H9 (cell line): ENCODE results near the gene CCDC12. TPM values are rescaled to one million over a fixed set of nuclear protein-coding genes. Genes with fewer than 3 reads are reported as not detected.

Experiments used
- DNase-seq: peaks from one replicate; pipeline ENCODE4 v3.0.0-alpha.2; 2017
- H2AFZ ChIP-seq: one replicate; pipeline ENCODE4 v1.6.1; 2013; ENCODE audit warnings: mild to moderate bottlenecking, low read length, control low read depth, moderate library complexity
- H2AK5ac ChIP-seq: 2 replicates; pipeline ENCODE4 v1.6.1; 2013; ENCODE audit warnings: low read length, control low read depth, mixed read lengths; ENCODE audit not compliant: insufficient read length
- H2BK120ac ChIP-seq: one replicate; pipeline ENCODE4 v1.6.1; 2013; ENCODE audit warnings: low read depth, mild to moderate bottlenecking, low read length, control low read depth, inconsistent platforms; ENCODE audit not compliant: poor library complexity, severe bottlenecking
- H2BK12ac ChIP-seq: 2 replicates; pipeline ENCODE4 v1.6.1; 2013; ENCODE audit warnings: low read length, control low read depth, mixed read lengths, low read depth; ENCODE audit not compliant: insufficient read length
- H2BK15ac ChIP-seq: 2 replicates; pipeline ENCODE4 v1.6.1; 2013; ENCODE audit warnings: low read depth, low read length, control low read depth
- H2BK20ac ChIP-seq: one replicate; pipeline ENCODE4 v1.6.1; 2013; ENCODE audit warnings: low read depth, mild to moderate bottlenecking, low read length, control low read depth, inconsistent platforms; ENCODE audit not compliant: poor library complexity, severe bottlenecking
- H2BK5ac ChIP-seq: 2 replicates; pipeline ENCODE4 v1.6.1; 2013; ENCODE audit warnings: low read length, control low read depth, mixed read lengths; ENCODE audit not compliant: insufficient read length
- H3K14ac ChIP-seq: 2 replicates; pipeline ENCODE4 v1.6.1; 2013; ENCODE audit warnings: low read length, control low read depth; ENCODE audit not compliant: insufficient read depth
- H3K18ac ChIP-seq: 2 replicates; pipeline ENCODE4 v1.6.1; 2013; ENCODE audit warnings: low read depth, mild to moderate bottlenecking, mixed read lengths, low read length, control low read depth; ENCODE audit not compliant: insufficient read length
- H3K23ac ChIP-seq: 2 replicates; pipeline ENCODE4 v1.6.1; 2013; ENCODE audit warnings: low read length, control low read depth, mixed read lengths, low read depth; ENCODE audit not compliant: insufficient read length
- H3K23me2 ChIP-seq: 2 replicates; pipeline ENCODE4 v1.6.1; 2013; ENCODE audit warnings: low read depth, mild to moderate bottlenecking, mixed read lengths, low read length, control low read depth; ENCODE audit not compliant: insufficient read length, poor library complexity, severe bottlenecking
- H3K27ac ChIP-seq: 2 replicates; pipeline ENCODE4 v1.5.1; 2013; ENCODE audit warnings: low read length, control low read depth, mixed read lengths, low read depth; ENCODE audit not compliant: insufficient read length
- H3K27me3 ChIP-seq: 2 replicates; pipeline ENCODE4 v1.6.1; 2013; ENCODE audit warnings: low read length, control low read depth, inconsistent platforms; ENCODE audit not compliant: insufficient read depth
- H3K4ac ChIP-seq: 2 replicates; pipeline ENCODE4 v1.6.1; 2013; ENCODE audit warnings: low read depth, mild to moderate bottlenecking, control low read depth, inconsistent platforms, low read length, moderate library complexity
- H3K4me1 ChIP-seq: 2 replicates; pipeline ENCODE4 v1.6.1; 2013; ENCODE audit warnings: low read length, control low read depth, inconsistent platforms; ENCODE audit not compliant: insufficient read depth
- H3K4me2 ChIP-seq: 2 replicates; pipeline ENCODE4 v1.6.1; 2013; ENCODE audit warnings: low read length, control low read depth, mixed read lengths; ENCODE audit not compliant: insufficient read length, insufficient read depth
- H3K56ac ChIP-seq: 2 replicates; pipeline ENCODE4 v1.6.1; 2013; ENCODE audit warnings: low read depth, mild to moderate bottlenecking, mixed read lengths, low read length, control low read depth; ENCODE audit not compliant: insufficient read length
- H3K79me1 ChIP-seq: 2 replicates; pipeline ENCODE4 v1.6.1; 2013; ENCODE audit warnings: low read depth, mild to moderate bottlenecking, moderate library complexity, low read length, control low read depth, inconsistent platforms; ENCODE audit not compliant: insufficient read depth, poor library complexity, severe bottlenecking
- H3K79me2 ChIP-seq: 2 replicates; pipeline ENCODE4 v1.6.1; 2013; ENCODE audit warnings: low read length, control low read depth, inconsistent platforms; ENCODE audit not compliant: insufficient read depth
- H3K9ac ChIP-seq: 2 replicates; pipeline ENCODE4 v1.6.1; 2013; ENCODE audit warnings: low read length, control low read depth, mixed read lengths; ENCODE audit not compliant: insufficient read length; ENCODE audit errors: extremely low read depth
- H3K9me3 ChIP-seq: one replicate; pipeline ENCODE4 v1.6.1; 2013; ENCODE audit warnings: low read depth, low read length, inconsistent platforms; ENCODE audit not compliant: control insufficient read depth
- H3T11ph ChIP-seq: one replicate; pipeline ENCODE4 v1.6.1; 2013; ENCODE audit warnings: mild to moderate bottlenecking, low read length, control low read depth, inconsistent platforms
- H4K20me1 ChIP-seq: one replicate; pipeline ENCODE4 v1.6.1; 2013; ENCODE audit not compliant: control insufficient read depth, insufficient read length, insufficient read depth
- H4K5ac ChIP-seq: 2 replicates; pipeline ENCODE4 v1.6.1; 2013; ENCODE audit warnings: low read depth, mild to moderate bottlenecking, mixed read lengths, low read length, control low read depth; ENCODE audit not compliant: insufficient read length
- H4K8ac ChIP-seq: replicated peaks from 2 replicates; pipeline ENCODE4 v1.6.1; 2013; ENCODE audit warnings: low read length, control low read depth, mixed read lengths, low read depth; ENCODE audit not compliant: insufficient read length
- H4K91ac ChIP-seq: 2 replicates; pipeline ENCODE4 v1.6.1; 2013; ENCODE audit warnings: low read depth, mild to moderate bottlenecking, moderate library complexity, mixed read lengths, low read length, control low read depth; ENCODE audit not compliant: insufficient read length
- H3K27ac Mint-ChIP-seq, 3 experiments: 2 replicates in 2 of 3; 3 replicates in 1 of 3; pipeline ENCODE4 v1.8.0; 2020 to 2021; ENCODE audit warnings: mixed read lengths in 3 of 3, mild to moderate bottlenecking in 1 of 3, moderate library complexity in 1 of 3
- H3K27me3 Mint-ChIP-seq: 2 replicates; pipeline ENCODE4 v1.8.0; 2021; ENCODE audit warnings: low read depth, mild to moderate bottlenecking, moderate library complexity, mixed read lengths
- H3K36me3 Mint-ChIP-seq, 3 experiments: 2 replicates in 2 of 3; 3 replicates in 1 of 3; pipeline ENCODE4 v1.8.0; 2020 to 2021; ENCODE audit warnings: low read depth in 3 of 3, mixed read lengths in 3 of 3; ENCODE audit not compliant: insufficient read depth in 1 of 3
- H3K4me1 Mint-ChIP-seq, 2 experiments: 2 replicates each; pipeline ENCODE4 v1.8.0; 2020; ENCODE audit warnings: mixed read lengths in 2 of 2
- H3K4me3 Mint-ChIP-seq, 2 experiments: 2 replicates in 1 of 2; 3 replicates in 1 of 2; pipeline ENCODE4 v1.8.0; 2020 to 2021; ENCODE audit warnings: mild to moderate bottlenecking in 2 of 2, mixed read lengths in 2 of 2, moderate library complexity in 1 of 2
- H3K9me3 Mint-ChIP-seq, 2 experiments: 2 replicates in 1 of 2; 3 replicates in 1 of 2; pipeline ENCODE4 v1.8.0; 2020; ENCODE audit warnings: mild to moderate bottlenecking in 2 of 2, mixed read lengths in 2 of 2, moderate library complexity in 1 of 2
- WGBS: extraction: QIAGEN DNeasy Blood & Tissue Kit; methylation state at CpG from one replicate; pipeline ENCODE4 v1.1.7; 2013; ENCODE audit warnings: missing lambda C conversion rate, low lambda C conversion rate, mixed read lengths; ENCODE audit not compliant: insufficient read length; ENCODE audit errors: extremely low coverage; 5-methylcytosine and 5-hydroxymethylcytosine counted together
- total RNA-seq: library from RNA; stranded (reverse); gene quantifications from 2 replicates; pipeline ENCODE4 v1.2.1, GENCODE V29; 2021
- TF ChIP-seq, protein P1 (sequence below): fragments of 200-600 bp; sonication (generic); conservative IDR thresholded peaks from 3 replicates; pipeline ENCODE4 v1.8.0; 2021; ENCODE audit warnings: antibody characterized with exemption, mild to moderate bottlenecking

Gene CCDC12
- total RNA-seq, 1 experiment from 2014 or later: 54.0 TPM

- Histone ChIP-seq H3K9ac (no peak overlapping the region), H3K4ac (no peak overlapping the region), H3K18ac (no peak overlapping the region), H3K4me1 (no peaks in the 10 kb centered on the region), H4K20me1 (no peaks in the 10 kb centered on the region), H4K5ac (no peak overlapping the region), H3K27me3 (no peaks in the 10 kb centered on the region), H2BK15ac (no peak overlapping the region), H3K14ac (no peak overlapping the region), H3K23me2 (no peaks in the 10 kb centered on the region), H3K79me1 (no peaks in the 10 kb centered on the region), H3K56ac (no peak overlapping the region), H2BK5ac (no peak overlapping the region), H3K23ac (no peak overlapping the region), H3K79me2 (no peaks in the 10 kb centered on the region), H4K8ac (no peak overlapping the region), H2BK12ac (no peak overlapping the region), H3K27ac (no peak overlapping the region), H2BK20ac (no peak overlapping the region), H3T11ph (no peak overlapping the region), H4K91ac (no peak overlapping the region), H2BK120ac (no peak overlapping the region), H3K4me2 (no peak overlapping the region), H2AFZ (no peak overlapping the region), H3K9me3 (no peaks in the 10 kb centered on the region), H2AK5ac (no peak overlapping the region)
- Mint-ChIP-seq H3K27ac (no peak overlapping the region), H3K4me3 (no peak overlapping the region), H3K27me3 (peaks cover 2% of the 10 kb centered on the region; the same call in 1 of the 2 replicates), H3K36me3 (no peaks in the 10 kb centered on the region), H3K9me3 (no peaks in the 10 kb centered on the region), H3K4me1 (peaks cover 3 to 5% of the 10 kb centered on the region in 2 experiments; a peak in 3 of 4 replicates)
- WGBS: no CpG with 5 or more reads among the region's 24 CpGs
- TF ChIP-seq, protein P1, sequence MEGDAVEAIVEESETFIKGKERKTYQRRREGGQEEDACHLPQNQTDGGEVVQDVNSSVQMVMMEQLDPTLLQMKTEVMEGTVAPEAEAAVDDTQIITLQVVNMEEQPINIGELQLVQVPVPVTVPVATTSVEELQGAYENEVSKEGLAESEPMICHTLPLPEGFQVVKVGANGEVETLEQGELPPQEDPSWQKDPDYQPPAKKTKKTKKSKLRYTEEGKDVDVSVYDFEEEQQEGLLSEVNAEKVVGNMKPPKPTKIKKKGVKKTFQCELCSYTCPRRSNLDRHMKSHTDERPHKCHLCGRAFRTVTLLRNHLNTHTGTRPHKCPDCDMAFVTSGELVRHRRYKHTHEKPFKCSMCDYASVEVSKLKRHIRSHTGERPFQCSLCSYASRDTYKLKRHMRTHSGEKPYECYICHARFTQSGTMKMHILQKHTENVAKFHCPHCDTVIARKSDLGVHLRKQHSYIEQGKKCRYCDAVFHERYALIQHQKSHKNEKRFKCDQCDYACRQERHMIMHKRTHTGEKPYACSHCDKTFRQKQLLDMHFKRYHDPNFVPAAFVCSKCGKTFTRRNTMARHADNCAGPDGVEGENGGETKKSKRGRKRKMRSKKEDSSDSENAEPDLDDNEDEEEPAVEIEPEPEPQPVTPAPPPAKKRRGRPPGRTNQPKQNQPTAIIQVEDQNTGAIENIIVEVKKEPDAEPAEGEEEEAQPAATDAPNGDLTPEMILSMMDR: no peak
- DNase-seq: no peak
Measured at GRCh38 chr3:46908294-46908985, 68.1 kb downstream of the CCDC12 start.
